DMS53 (cell line): ENCODE measurements around the gene STAG2.
"Not testable (repeated sequence)": the region's sequence is repeated elsewhere in the genome, so short reads cannot be mapped to it uniquely, and the experiment has no call there.

Source experiments
- DNase-seq: peaks from one replicate; lab custom pipeline; 2025; lab: John Stamatoyannopoulos, UW

The STAG2 gene

GRCh38 chrX:123961268-123962005, at the start of gene STAG2:
STAG2 (plus strand) TSS chrX:123961706; CDS start chrX:124022628, 60,922 bp downstream.
- peak; percentile 91 for DNase-seq

DNA sequence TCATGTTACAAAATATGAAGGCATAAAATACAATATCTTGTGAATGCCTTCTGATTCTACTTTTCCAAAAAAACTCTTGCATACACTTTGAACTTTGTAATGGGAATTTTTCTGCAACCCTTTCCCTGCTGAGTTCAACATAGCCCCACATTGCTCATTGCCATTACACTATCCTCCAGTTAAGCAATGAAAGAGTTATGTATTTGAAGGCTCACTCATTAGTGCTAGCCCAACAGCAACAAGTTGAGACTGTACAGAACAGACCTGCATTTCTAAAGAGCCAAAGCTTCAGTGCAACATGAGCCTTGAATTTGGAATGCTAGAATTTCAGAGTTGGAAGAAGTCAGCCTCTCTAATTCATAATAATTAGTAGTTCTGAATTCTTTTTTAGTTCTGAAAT, 44.4 kb upstream of the STAG2 start:
- DNase-seq = peak; percentile 27

- DNase-seq = peak; percentile 84
Measured at GRCh38 chrX:123918106-123918721, 43.3 kb upstream of the STAG2 start.

GRCh38 chrX:123920105-123920785, 41.3 kb upstream of the STAG2 start:
- peak; percentile 55 for DNase-seq

DNA sequence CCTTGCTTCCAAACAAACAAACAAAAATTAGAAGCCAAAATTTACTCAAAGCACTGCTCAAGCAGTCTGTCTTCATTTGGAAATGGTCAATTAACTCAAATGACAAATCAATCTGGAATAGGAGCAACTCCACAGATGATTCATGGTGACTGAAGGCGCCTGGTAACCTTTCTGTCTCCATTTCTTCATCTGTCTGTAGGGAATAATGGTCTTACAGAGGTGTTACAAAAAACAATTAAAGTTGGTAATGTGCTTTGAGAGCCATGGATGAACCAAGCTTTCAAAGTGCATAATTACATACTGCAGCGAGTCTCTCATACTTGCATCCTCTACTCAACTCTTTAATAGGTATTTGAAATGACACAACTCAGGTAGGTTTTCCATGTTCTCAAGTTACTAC, 38.3 kb upstream of the STAG2 start:
- DNase-seq = no peak

GRCh38 chrX:123924186-123924585, 37.3 kb upstream of the STAG2 start:
- DNase-seq = no peak

- no peak for DNase-seq
Measured at GRCh38 chrX:123927845-123928244, 33.7 kb upstream of the STAG2 start.

DNA sequence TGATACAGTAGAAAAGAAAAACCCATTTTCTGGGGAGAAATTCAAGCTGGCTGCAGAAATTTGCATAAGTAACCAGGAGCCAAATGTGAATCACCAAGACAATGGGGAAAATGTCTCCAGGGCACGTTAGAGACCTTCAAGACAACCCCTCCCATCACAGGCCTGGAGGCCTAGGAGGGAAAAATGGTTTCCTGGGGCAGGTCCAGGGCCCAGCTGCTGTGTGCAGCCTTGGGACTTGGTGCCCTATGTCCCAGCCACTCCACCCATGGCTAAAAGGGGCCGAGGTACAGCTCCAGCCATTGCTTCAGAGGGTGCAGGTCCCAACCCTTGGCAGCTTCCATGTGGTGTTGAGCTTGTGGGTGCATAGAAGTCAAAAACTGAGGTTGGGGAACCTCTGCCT, 29.5 kb upstream of the STAG2 start:
- DNase-seq = not testable (repeated sequence)

- no peak for DNase-seq
Measured at GRCh38 chrX:123943074-123943473, 18.4 kb upstream of the STAG2 start.

DNA sequence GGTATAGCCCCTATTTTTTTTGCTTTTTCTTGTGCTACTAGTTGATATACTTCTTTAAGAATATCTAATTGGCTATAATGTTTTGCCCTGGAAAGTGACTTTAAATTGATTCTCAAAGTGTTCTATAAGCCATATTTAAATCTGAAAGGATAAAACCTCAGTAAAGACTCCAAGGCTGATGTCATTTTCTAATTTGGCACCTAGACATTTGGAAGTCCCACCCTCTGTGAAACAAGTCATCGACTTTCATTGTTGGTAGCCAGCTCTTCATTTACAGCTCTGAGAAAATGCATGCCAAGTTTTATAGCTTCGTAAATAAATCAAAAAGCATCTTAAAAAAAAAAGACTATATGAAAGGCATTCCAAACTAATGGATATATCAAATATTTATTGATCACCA, 18.0 kb upstream of the STAG2 start:
- DNase-seq = no peak

GRCh38 chrX:123949846-123950245, 11.7 kb upstream of the STAG2 start:
- no peak for DNase-seq

DNA sequence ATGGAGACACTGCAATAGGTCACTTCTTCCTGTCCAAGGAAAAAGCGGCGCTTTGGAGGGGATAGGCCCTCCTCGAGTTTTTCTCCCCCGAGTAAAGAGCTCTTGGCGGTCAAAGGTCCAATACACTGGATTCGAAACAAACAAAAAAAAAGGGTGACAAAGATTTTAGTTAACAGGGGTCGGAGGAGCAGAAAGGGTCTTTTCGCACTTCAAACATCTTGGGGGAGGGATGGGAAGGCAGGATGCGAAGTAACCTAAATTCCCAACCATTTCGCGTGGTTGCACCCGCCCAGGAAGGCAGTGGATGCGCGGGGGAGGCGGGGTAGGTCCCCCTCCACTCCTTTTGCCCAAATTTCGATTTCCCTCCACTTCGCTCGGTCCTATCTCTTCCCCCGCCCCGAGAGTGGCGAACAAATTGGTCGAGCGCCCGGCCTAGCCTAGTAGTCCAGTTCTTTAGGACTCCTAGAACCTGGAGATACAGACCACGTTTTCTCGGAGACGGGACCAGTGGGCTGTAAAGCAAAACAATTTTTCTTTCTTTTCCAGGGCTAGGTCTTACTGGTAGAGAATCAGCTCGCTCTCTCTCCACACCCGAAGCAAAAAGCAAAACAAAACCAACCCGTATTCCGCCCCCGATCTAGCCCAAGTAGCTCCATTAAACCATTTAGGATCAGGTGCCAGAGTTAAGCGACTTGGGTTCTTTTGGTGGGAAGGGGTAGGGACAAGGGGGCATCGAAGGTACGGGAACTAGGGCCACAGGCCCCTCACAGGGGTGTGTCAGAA, 2.0 kb upstream of the STAG2 start:
- peak; percentile 68 for DNase-seq

GRCh38 chrX:123960956-123961267, 594 bp upstream of the STAG2 start:
- no peak for DNase-seq

- peak; percentile 71 for DNase-seq
Measured at GRCh38 chrX:123962006-123962467, 531 bp downstream of the STAG2 start.

- DNase-seq = peak; percentile 96
Measured at GRCh38 chrX:123962794-123963373, 1.4 kb downstream of the STAG2 start.

DNA sequence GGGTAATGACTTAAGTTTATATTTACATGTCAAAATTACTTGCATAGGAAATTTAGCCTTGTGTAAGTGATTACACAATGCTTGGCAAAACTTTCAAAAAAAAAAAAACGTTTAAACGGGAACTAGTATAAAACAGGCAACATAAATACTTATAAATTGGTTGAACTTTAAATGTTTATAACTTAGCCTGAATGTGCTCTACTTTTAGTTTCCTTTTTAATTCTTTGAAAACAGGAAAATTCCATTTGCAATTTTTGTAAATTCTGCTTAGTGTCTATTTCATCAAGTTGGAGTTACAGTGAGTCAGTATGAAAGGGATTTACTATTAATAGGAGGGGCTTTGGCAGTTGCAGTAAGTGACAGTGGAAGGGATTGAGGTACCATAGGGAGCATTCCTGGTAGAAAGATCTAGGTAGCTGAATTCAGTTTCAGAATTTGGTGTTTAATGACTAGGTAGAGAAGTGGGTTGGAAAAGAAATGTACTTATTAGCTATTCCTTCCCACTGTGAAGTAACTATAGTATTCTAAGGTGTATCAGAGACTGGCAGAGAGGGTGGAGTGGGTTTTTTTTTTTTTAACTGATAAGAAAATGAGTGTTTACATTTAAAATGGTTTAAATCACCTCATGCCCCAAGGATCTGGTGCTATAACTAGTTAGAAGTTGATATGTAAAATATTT, 2.8 kb downstream of the STAG2 start:
- DNase-seq = no peak

- DNase-seq = no peak
Measured at GRCh38 chrX:123965712-123966111, 4.2 kb downstream of the STAG2 start.

- no peak for DNase-seq
Measured at GRCh38 chrX:123967497-123967896, 6.0 kb downstream of the STAG2 start.

DNA sequence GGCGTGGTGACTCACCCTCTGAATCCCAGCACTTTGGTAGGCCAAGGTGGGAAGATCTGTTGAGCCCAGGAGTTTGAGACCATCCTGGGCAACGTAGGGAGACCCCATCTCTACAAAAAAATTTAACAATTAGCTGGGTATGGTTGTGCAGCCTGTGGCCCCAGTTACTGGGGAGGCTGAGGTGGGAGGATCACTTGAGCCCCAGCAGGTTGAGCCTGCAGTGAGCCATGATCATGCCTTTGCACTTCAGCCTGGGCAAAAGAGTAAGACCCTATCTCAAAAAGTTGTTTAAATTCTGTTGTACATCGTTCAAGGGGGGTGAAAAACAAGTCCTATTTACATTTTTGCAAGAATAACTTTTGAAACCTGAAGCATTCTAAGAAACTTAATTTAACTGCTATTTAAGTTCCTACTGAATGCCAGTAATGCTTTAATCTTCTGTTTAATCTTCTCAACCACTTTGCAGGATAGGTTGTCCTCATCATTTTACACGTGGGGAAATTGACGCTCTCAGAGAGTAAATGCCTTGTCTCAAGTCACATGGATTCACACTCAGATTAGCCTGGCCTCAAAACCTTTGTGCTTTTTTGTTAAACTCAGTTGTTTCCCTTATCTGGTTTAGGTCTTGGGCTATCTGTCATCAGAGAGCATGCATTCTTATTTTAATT, 7.0 kb downstream of the STAG2 start:
- no peak for DNase-seq

DNA sequence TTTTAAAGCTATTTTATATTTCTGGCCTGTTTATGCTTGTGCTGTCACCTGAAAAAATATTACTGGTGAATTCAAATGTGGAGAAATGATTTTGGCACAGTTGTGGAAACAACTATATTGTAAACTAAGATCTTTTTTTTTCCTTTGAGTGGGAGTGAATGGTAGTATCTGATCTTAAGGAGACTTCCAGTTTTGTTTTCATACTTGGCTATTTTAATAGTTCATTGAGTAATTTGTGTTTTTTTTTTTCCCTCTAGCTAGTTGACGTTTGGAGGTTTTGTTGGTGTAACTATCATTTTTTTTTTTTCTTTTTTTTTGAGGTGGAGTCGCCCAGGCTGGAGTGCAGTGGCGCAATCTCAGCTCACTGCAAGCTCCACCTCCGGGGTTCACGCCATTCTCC, 10.5 kb downstream of the STAG2 start:
- DNase-seq = no peak

DNA sequence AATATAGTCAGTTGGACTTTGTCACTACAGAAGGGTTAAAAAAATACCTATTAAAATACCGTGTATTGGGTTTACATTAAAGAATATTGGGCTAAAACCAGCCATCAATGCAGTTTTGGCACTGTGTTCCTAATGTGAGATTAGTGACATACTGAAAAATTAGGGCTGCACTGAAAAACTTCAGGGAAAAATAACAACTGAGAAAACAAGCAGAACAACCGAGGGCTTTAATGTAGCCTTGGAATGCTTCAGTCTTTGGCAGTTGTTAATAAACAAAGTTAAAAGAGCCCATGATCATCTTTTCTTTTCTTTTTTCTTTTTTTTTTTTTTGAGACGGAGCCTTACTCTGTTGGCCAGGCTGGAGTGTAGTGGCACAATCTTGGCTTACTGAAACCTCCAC, 12.4 kb downstream of the STAG2 start:
- DNase-seq = no peak
